Right lung (tissue), 10 donors: Measurements from ENCODE around the gene PIGZ. TPM values are rescaled to one million over a fixed set of nuclear protein-coding genes. Genes with fewer than 3 reads are reported as not detected.

ENCODE experiments used
- DNase-seq, 2 donors: peaks; one replicate each; pipeline ENCODE4 v3.0.0-alpha.2; 2013
- long read RNA-seq, 8 donors: transcript quantifications; one replicate each; lab custom pipeline, GENCODE V29; 2026
- polyA plus RNA-seq, 5 donors: library from polyadenylated mRNA; unstranded; fragments of 120-200 nt; gene quantifications; one replicate each; pipeline versions ENCODE4 v1.2.1 to v1.2.3, GENCODE V29; 2013; ENCODE audit warnings: inconsistent platforms in 1 of 5, low replicate concordance in 1 of 5; ENCODE audit not compliant: insufficient read length in 5 of 5, insufficient read depth in 1 of 5

The PIGZ gene, protein sequence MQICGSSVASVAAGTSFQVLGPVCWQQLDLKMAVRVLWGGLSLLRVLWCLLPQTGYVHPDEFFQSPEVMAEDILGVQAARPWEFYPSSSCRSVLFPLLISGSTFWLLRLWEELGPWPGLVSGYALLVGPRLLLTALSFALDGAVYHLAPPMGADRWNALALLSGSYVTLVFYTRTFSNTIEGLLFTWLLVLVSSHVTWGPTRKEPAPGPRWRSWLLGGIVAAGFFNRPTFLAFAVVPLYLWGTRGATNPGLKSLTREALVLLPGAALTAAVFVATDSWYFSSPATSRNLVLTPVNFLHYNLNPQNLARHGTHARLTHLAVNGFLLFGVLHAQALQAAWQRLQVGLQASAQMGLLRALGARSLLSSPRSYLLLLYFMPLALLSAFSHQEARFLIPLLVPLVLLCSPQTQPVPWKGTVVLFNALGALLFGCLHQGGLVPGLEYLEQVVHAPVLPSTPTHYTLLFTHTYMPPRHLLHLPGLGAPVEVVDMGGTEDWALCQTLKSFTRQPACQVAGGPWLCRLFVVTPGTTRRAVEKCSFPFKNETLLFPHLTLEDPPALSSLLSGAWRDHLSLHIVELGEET
- polyA plus RNA-seq, result 1 to 10 TPM; 1.1 to 2.3 (median 1.4) TPM
- long read RNA-seq, donor 1, partial matches to known transcripts, result 0 of 3 reads
- long read RNA-seq, donor 1, other reads (novel, unspliced or antisense), result 0 of 3 reads
- long read RNA-seq, donor 2, result 0 reads
- long read RNA-seq, donor 3, result 0 reads
- long read RNA-seq, donor 4, partial matches to known transcripts, result 0 of 1 reads
- long read RNA-seq, donor 4, other reads (novel, unspliced or antisense), result 0 of 1 reads
- long read RNA-seq, donor 5, partial matches to known transcripts, result 0 of 1 reads
- long read RNA-seq, donor 5, other reads (novel, unspliced or antisense), result 0 of 1 reads
- long read RNA-seq, donor 6, result 0 reads
- long read RNA-seq, donor 7, result 0 reads
- long read RNA-seq, donor 8, result 0 reads

DNA sequence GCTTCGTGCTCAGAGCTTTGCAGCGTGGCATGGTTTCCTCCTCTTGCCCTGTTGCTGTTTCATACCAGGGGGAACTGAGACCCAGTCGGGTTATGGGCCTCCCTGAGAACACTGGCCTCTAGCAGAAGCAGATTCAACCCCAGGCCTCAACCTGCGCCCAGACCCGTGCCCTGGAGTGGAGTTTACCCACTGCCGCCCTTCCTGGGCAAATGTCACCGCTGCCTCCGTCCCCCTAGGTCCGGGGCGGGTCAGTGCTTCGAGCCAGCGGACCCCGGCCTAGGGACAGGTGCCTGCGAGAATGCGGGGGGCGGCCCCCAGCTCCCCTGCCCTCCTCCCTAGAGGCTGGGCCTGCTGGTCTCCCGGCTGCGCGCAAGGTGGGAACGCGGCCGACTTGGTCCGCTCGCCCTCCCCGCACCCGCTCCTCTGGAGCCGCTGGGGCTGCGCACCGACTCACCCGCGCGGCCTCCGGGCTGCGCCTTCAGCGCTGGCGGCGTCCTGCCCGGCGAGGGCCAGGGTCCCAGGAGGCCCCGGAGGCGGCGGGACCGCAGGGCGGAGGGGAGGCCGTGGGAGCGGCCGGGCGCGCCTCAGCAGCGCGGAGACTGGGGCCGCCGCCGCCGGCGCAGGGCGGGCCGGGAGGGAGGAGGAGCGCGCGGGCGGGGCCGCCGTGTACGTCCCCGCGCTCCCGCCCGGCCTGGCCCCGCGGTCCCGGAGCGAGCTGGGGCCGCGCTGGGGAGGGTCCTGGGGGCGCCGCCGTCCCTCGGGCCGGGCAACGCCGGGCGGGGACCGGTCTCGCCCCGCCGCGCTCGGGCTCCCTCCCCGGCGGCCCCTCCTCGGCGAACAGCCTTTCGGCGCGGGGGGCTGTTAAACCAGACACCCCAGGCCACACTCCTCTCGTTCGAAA is at the start of gene PIGZ:
PIGZ (minus strand) TSS at position 601 of the 901 bp plus-strand sequence. CDS start 16,802 bp downstream, outside the sequence.
- DNase-seq, result no peak

DNA sequence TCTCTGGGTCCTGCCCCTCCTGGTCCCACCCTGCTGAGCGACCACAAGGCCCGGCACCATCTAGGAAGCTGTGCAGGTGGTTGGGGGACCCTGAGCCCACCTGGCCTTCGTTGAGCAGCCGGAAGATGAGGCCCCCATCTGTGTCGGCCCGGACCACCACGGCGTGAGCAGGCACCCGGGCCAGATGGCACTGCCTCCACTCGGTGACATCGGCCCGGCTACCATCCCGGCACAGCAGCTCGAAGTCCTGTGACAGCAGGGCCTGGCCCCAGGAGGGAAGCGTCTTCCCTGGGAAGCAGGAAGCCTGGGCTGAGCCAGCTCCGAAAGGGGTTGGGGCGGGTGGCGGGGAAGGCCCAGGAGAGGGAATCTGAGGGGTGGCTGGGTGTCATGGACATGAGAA is 48.4 kb upstream of the PIGZ start:
- no peak for DNase-seq

DNA sequence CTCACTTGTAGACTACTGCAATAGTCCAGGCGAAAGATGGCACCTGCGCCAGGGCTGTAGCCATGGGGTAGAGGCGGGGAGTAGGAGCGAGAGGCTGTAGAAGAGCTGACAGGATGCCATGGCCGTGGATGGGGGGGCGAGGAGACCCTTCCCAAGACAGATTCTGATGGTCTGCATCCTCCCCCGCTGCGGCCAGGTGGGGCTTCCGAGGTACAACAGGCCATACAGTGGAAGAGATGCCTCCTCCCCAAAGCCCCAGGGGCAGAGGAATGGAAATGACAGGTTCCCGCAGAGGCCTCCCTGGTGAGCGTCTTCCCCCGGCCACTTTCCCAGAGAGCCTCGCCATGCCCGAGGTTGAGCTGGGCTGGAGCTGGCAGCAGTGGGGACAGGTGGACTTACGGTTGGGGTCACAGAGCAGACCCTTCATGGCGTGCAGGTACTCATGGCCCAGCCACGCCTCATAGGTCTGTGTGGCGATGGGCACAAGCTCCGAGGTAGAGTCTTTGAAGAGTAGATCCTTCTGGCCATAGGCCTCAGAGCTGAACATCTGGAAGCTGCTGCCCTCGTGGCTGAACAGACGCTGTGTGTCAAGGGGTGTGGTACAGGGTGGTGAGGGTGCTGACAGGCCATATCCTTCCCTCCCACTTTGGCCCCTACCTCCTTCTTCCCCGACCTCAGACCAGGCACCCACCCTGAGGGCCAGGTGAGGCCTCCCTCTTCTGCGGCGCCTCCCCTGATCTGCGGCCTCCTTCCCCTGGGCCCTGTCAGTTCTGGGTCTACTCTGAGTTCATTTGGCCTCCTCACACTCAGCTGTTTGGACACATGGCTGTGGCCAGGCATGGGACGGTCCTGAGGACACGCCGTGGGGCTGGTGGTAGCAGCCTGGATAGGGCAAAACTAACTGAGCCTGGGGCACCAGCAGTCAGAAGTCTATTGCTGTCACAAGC is 47.4 kb upstream of the PIGZ start:
- no peak for DNase-seq

DNA sequence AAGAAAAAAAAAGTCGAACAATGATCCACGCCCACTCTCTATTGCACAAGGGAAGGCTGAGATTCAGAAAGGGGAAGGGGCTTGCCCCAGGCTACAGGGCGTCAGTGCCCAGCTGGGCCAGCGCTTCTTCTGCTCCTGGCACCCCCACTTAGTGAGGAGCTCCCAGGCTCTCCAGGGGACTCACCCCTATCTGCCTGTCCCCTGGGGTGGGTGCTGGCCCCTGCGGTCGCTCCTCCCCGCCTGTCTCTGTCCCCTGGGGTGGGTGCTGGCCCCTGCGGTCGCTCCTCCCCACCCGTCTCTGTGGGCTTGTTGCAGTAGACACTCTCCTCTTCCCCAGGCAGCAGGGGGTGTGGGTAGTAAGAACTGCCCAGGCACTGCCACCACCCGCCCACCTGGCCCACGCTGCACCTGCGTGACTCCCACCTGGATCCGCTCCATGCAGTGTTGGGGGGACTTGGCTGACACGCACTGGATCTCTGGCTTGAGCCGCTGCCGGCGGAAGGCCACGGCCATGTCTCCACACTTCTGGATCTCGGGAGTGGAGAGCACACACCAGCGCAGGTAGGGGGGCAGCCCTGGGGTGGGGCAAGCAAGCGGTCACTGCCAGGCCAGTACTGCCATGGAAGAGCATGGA is 46.4 kb upstream of the PIGZ start:
- no peak for DNase-seq

DNA sequence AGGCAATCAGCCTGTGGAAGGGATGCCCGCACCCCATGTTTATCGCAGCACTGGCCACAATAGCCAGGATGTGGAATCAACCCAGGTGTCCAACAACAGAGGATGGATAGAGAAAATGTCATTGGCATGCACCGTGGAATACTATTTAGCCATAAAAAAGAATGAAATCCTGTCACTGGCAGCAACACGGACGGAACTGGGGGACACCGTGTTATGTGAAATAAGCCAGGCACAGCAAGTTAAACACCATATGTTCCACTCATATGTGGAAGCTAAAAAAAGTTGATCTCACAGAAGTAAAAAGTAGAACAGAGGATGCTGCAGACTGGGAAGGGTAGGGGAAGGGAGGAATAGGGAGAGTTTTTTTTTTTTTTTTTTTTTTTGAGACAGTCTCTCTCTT is 45.4 kb upstream of the PIGZ start:
- DNase-seq, result no peak

DNA sequence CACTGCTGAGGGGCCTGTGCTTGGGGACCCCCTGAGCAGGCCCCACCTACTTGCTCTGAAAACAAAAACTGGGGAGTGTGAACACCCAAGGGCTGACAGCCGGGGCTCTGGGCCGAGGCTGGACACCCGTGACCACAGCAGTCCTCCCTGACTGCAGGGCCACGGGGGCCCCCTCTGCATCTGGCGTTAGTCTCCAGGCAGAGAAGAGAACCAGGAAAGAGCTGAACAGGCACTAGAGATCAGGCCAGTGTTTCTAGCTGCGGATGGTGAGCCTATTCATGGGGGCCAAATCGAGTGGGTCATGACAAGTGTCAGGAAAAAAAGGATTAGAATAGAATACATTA is 43.9 kb upstream of the PIGZ start:
- DNase-seq, result no peak

DNA sequence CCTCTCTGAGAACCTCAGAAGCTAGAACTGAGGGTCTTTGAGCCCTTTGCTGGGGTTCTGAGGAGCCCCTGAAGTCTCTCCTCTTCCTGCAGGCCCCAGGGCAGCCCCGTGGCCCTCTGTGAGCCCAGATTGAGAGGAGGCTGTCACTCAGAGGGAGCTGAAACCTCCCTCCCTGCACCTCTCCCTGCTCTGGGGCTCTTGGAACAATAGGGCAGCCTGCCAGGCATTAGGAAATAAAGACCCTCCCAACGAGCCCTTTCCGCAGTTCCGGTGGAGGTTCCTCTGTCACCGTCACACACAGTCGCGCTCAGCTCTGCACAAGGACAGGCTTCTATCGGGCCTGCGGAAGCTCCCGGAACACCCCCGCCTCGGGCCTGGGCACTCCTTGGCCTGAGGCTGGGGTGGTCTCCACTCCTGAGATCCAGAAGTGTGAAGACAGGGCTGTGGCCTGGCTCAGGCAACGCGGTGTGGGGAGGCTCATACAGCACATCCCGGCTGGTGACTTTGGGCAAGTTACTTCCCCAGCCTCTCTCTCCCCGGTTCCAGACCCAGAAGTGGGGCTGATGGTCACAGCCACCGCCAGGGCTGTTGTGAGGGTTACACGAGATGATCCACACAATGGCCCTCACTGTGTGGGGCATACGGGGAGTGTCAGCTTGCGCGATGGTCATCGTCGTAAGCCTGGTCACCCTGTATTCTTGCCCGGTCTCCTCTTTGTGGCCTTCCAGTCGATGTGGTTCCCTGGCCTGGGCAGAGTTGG is 43.3 kb upstream of the PIGZ start:
- DNase-seq, result no peak

DNA sequence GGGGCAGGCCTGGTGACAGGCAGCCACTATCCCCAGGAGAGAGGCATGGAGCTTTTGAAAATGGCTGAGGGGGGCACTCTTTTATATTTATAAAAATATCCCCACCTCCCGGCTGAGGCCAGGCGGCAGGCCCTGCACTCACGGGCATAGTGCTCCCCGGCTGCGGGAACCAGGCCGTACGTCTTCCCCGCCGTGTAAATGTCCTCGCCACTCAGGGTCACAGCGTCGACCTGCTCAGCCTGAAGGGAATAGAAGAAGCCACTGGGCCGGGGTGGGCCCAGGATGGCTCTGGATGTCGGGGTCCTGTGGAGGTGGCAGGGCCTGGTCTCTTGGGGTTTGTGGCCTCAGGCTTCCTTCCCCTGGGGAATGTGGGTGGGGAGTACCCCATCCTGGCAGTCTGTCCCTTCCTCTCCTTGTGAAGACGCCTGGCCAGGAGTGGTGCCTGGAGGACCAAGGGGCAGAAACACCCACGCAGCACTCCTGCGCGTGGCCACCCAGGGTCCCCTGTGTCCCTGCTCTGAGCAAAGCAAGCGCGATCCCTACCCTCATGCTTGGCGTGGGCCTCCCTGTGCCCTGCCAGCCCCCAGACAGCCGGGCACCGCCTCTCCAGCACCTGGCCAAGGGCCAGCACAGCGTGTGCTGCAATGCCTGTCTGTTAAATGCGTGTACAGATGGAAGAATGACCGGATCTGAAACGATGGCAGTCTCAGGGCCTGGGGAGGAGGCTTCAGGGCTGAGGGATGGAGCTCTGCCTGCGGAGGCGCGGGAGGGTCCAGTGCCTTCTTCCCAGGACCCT is 42.1 kb upstream of the PIGZ start:
- no peak for DNase-seq

DNA sequence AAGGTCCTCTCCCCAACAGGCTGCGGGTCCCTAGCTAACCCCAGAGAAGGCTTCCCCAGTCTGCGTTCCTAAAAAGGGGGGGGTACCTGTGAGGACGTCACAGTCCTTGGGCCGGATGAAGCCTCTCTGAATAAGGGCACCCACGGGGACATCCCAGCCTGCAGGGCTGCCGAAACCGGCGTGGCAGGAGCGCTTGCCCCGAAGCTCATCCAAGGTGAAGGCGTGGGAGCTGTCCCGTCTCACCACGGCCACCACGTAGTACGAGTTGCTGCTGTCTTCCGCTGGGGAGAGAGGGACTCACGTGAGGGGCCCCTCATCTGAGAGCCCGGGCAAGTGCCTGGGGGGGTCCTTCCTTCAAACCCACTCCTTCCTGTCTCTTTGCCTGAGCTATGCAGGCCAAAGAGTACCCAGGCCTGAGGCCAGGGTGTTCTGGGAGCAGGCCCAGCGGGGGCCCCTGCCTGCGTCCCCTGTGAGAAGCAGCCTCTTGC is 40.9 kb upstream of the PIGZ start:
- DNase-seq, result no peak

DNA sequence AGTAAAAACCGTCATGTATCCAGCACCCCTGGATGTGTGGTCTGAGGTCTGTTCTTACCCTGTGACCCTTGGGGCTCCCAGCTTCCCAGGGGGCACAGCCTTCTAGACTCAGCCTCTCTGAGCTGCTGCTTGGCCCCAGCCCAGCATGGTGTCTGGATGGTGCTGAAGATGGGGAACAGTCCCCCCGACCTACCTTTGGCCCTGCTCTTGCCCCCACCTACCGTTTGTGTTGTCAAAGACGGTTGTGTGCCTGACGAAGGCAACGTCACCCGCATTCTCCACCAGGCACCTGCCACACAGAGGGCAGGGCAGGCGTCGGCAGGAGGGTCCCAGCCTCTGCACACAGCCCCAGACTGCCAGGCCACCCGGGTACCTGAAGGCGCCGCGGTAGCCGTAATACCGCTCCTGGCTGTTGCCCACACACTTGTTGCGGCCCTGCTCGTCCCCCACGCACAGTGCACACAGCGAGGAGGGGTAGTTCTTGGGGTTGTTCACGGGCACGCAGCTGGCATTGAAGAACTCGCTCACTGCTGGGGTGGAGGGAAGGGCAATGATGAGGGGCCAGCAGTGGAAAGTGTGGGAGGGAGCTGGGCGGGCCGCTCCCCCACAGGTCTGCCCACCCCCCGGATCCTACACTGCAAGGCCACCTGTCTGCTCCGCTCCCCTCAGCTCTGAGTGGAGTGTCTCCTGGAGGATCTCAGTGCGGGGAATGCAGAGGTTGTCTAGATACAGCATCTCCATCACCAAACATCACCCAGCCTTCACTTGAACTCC is 40.0 kb upstream of the PIGZ start:
- no peak for DNase-seq

DNA sequence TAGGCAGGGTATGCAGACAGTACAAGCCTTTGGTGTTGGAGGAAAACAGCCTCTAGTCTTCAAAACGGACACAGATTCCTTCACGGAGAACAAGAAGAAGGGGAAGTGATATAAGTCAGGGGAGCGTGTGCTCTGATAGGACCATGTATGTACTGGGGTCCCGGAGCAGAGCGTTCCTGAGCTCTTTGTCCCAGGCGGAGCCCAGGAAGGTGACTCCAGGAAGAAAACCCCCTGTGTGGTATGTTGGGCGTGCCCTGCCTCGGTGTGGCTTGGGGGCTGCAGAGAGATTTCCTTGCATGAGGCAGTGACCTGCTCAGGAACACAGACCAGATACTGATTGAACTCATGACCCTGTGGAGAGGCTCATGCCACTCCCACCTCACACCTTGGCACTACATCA is 39.3 kb upstream of the PIGZ start:
- DNase-seq, result no peak

DNA sequence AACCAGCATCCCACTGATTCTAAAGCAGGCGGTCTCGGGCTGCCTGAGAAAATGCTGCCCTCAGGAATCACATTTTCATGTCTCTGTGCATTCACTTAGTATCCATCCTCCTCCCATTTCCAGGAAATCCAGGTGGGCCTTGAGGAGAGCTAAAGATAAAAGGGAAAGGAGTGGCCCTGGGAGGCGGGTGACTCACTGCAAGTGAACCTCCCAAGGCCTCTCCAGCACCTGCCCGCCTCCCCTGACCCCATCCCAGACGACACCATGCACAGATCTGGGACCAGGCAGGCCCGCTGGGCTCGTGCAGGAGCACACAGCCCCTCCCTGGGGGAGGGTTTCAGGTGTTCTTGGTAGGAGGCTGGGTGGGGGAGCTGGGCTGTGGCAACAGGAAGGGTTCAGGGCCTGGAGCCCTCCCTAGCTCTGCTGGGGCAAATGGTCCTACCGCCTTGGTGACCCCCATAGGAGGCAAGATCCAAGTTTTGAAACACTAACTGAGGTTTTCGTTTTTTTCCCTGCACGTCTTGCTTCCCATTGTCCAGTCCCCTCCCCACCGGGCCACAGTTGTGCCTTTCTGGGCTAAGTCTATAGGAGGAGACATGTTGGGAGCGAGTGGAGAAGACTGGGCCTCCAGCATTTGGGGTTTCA is 38.8 kb upstream of the PIGZ start:
- DNase-seq, result no peak

DNA sequence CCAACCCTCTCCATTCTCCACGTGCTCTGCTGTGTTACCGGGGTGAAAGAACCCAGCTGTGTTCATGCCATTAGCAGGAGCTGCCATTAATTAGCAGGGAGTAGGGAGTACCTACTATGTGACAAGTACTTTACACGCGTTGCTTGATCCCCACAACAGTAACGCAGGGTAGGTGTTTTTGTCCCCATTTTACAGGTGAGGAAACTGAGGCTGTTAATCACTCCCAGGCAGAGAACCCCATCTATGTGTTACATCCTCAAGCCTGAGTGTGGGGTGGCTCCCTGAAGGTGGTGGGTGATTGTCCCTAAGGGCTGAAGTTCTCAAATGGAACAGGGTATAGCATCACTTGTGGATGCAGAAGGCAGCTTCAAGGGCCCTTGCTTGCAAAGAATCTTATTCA is 38.2 kb upstream of the PIGZ start:
- no peak for DNase-seq

DNA sequence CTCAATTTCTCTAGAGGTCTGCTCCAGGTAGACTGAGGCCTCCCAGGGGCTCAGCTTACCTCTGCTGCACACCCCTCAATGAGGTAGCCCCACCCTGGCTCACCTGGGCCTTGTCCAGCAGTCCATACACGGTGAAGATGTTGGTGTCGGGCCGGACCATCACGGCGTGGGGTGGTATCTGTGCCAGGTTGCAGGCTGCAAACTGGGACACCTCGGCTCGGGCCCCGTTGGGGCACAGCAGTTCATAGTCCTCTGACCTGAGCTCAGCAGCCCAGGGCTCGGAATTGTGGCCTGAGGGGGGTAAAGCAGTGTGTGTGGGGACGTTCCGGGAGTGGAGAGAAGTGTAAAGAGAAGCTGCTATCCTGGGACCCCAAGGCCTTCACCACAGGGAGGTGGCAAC is 37.8 kb upstream of the PIGZ start:
- DNase-seq, result no peak

DNA sequence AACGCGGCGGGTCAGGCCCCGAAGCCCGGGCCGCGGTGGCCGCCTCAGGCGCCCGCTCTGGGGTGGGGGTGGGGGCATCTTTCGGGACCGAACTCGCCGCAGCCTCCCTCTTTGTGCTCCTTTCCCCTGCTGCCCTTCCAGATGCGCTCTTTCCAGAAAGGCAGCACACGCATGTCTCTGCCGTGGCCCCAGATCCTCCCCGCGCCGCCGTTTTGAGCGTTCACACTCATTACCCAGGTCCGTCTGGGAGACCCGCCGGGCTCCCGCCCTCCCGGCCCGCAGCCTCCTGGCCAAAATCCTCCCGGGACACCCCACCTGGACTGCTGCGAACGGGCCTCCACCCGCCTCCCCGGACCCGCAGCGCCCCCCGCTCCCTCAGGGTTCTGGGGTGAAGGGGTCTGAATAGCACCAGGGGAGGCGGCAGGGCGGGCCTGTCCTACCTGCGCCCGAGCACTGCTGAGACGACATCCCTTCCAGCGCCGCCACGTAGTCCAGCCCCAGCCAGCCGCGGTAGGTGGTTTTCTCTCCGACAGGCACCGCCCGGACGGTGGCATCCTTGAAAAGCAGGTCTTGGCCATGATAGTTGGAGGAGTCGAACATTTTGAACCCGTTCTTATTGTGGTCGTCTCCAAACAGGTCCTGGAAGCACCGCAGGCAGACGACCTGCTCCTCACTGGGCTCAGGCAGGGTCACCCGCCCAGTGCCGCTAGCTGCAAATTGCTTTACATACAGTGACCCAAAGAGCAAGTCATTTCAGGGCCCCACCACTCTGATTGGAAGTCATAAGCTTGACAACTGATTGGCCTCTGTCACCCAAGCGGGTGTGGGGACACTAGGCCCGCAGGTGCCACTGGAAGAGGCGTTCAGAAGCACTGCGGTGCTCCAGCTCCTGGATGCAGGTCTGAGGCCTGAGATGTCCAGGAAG is 35.1 kb upstream of the PIGZ start:
- DNase-seq, result peak in 1 of 2 donors; percentile 22
